ENCODE data around the gene ARNT2.

DNA sequence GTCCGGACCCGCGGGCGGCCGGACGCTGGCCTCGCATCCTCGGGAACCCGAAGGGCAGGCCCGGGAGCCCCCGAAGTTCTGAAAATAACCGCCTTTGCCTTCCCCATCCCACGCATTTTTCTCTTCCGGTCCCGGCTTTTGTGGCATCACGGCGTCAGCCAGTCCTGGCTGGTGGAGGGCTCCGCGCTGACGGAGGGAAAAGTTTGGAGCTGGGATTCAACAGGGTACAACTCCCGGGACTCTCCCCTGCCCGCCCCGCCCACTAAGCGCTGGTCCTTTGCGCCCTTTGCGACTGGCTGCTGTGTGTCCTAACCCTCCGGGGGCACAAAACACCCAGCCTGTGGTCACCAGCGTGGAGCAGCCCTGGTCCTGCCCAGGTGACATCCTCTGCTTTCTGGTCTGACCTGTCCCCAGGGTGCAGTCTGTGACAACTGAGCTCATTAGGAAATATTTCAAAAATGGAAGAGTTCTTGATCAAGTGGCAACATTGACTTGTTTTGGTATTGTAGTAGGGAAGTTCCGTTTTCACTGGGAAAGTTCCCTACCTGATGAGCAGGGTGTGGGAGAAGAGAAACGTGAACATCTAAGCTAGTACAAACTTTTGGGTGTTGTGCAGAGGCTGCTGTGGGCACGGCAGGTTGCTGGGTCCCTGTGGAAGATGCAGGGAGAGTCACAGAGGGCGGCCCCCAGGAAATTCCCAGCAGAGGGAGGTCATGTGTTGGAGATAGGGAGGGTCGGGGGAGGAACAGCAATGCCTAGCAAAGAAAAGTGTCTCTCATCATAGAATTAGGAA lies 775 bp downstream of the ARNT2 start:
- no peak for TF ChIP-seq POLR2A (IDR thresholded peaks at IDR 0.05; ENCODE audit: low read depth, low read length)
- no peak for TF ChIP-seq TAF1 (IDR thresholded peaks at IDR 0.05; ENCODE audit: low read depth, low read length)
- no peak for TF ChIP-seq SPI1 (IDR thresholded peaks at IDR 0.05; ENCODE audit: low read depth, low read length)
- TF ChIP-seq PAX5 (IDR thresholded peaks at IDR 0.05; ENCODE audit: insufficient read depth, low read length, severe bottlenecking), result no peak
- no peak for TF ChIP-seq POLR2AphosphoS5 (IDR thresholded peaks at IDR 0.05; ENCODE audit: low read depth, low read length)
